ENCODE measurements around the gene L1TD1.
"Not testable (repeated sequence)": the region's sequence is repeated elsewhere in the genome, so short reads cannot be mapped to it uniquely, and the experiment has no call there.

L1TD1 gene

DNA sequence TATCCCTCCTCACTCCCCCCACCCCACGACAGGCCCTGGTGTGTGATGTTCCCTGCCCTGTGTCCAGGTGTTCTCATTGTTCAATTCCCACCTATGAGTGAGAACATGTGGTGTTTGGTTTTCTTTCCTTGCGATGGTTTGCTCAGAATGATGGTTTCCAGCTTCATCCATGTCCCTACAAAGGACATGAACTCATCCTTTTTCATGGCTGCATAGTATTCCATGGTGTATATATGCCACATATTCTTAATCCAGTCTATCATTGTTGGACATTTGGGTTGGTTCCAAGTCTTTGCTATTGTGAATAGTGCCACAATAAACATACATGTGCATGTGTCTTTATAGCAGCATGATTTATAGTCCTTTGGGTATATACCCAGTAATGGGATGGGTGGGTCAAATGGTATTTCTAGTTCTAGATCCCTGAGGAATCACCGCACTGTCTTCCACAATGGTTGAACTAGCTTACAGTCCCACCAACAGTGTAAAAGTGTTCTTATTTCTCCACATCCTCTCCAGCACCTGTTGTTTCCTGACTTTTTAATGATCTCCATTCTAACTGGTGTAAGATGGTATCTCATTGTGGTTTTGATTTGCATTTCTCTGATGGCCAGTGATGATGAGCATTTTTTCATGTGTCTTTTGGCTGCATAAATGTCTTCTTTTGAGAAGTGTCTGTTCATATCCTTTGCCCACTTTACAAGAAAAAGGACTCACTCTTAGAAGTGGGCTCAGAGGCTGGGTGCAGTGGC, 45.2 kb downstream of the L1TD1 start:
- DNase-seq, result not testable (repeated sequence)

- no peak for DNase-seq
Measured at GRCh38 chr1:62240651-62241370, 46.2 kb downstream of the L1TD1 start.

DNA sequence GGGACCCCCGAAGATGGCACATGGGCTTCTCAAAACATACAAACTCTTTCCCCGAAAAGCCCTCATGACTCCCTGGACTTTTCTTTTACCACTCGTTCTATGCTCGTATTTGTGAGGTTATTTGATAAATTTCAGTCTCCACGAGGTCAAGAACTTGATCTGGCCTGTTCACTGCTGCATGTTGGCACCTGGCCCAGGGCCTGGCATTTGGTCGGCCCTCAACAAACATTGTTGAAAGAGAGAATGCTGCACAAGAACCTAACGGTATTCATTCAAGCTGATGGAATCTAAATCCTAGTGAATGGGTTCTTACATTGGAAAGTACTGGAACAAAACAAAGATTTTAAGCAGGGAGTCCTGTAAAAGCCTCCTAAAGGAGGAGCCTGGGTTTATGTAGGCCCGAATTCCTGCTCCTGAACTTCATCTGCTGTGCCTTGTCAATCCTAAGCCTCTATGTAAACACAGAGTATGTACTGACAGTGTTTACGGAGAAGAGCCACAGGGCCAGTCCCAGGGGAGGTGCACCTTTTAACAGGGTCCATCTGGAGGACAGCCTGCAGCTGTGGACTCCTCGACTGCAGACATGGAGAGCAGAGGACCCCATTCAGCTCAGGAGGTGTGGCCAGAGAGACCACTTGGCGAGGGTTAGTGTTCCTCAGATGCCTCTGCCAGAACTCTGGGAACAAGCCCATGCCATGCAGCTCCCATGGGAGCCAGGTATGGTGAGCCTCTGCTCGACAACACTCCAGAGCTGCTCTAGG, 46.9 kb downstream of the L1TD1 start:
- DNase-seq, result no peak

- not testable (repeated sequence) for DNase-seq
Measured at GRCh38 chr1:62244380-62244779, 49.7 kb downstream of the L1TD1 start.

- DNase-seq, result no peak
Measured at GRCh38 chr1:62245201-62245600, 50.6 kb downstream of the L1TD1 start.

GRCh38 chr1:62247391-62248168, 52.9 kb downstream of the L1TD1 start:
- no peak for DNase-seq

GRCh38 chr1:62250126-62250726, 55.6 kb downstream of the L1TD1 start:
- DNase-seq, result no peak

- no peak for DNase-seq
Measured at GRCh38 chr1:62259551-62259950, 64.9 kb downstream of the L1TD1 start.

- no peak for DNase-seq
Measured at GRCh38 chr1:62260688-62261087, 66.0 kb downstream of the L1TD1 start.
